Common myeloid progenitor, CD34-positive (primary cell): ENCODE measurements around the gene DLST.

Experiments
- CTCF ChIA-PET: fragments of 350-600 bp; sonication (Branson Sonifier 250); formaldehyde crosslinking; loops from one replicate; lab custom pipeline; 2021; ENCODE audit warnings: antibody characterized with exemption; lab: Charles Lee
- POLR2A ChIA-PET: fragments of 350-600 bp; sonication (Branson Sonifier 250); formaldehyde crosslinking; loops from one replicate; lab custom pipeline; 2021; ENCODE audit warnings: antibody characterized with exemption; lab: Charles Lee
- DNase-seq, 3 donors: peaks; one replicate each; pipeline versions ENCODE4 v3.0.0 to v3.0.0-alpha.2; 2013
- H3K27ac ChIP-seq, 2 experiments: 1 replicate in 1 of 2; 2 replicates in 1 of 2; pipeline ENCODE4 v1.7.0; 2013; ENCODE audit warnings: inconsistent platforms in 2 of 2, low read length in 2 of 2, mild to moderate bottlenecking in 2 of 2, low read depth in 1 of 2, moderate library complexity in 1 of 2; ENCODE audit not compliant: severe bottlenecking in 2 of 2, insufficient read depth in 1 of 2, poor library complexity in 1 of 2
- H3K27me3 ChIP-seq, 5 experiments: replicated peaks in 2 of 5; 1 replicate in 3 of 5; 2 replicates in 2 of 5; pipeline versions ENCODE4 v1.6.1 to v1.7.0; 2013; ENCODE audit warnings: low read length in 4 of 5, mild to moderate bottlenecking in 2 of 5, moderate library complexity in 2 of 5, inconsistent platforms in 1 of 5; ENCODE audit not compliant: insufficient read depth in 5 of 5, control insufficient read depth in 4 of 5
- H3K36me3 ChIP-seq, 4 experiments: 1 replicate in 2 of 4; 2 replicates in 2 of 4; pipeline versions ENCODE4 v1.6.1 to v1.7.0; 2013; ENCODE audit warnings: low read length in 3 of 4, control low read depth in 1 of 4, mild to moderate bottlenecking in 1 of 4; ENCODE audit not compliant: control insufficient read depth in 4 of 4, insufficient read depth in 4 of 4
- H3K4me1 ChIP-seq, 4 experiments: 1 replicate in 3 of 4; 2 replicates in 1 of 4; pipeline versions ENCODE4 v1.6.1 to v1.7.1; 2013; ENCODE audit warnings: low read length in 3 of 4, mild to moderate bottlenecking in 3 of 4, control low read depth in 1 of 4, inconsistent platforms in 1 of 4, moderate library complexity in 1 of 4; ENCODE audit not compliant: control insufficient read depth in 4 of 4, insufficient read depth in 4 of 4; ENCODE audit errors: control extremely low read depth in 1 of 4
- H3K4me3 ChIP-seq, 7 experiments: 1 replicate in 4 of 7; 2 replicates in 3 of 7; pipeline versions ENCODE4 v1.5.1 to v1.7.0; 2013; ENCODE audit warnings: mild to moderate bottlenecking in 7 of 7, low read length in 6 of 7, moderate library complexity in 6 of 7, inconsistent platforms in 2 of 7, low read depth in 2 of 7, control low read depth in 1 of 7; ENCODE audit not compliant: insufficient read depth in 4 of 7, control insufficient read depth in 1 of 7; ENCODE audit errors: extremely low read depth in 1 of 7
- H3K9me3 ChIP-seq, 5 experiments: 1 replicate in 4 of 5; 2 replicates in 1 of 5; pipeline versions ENCODE4 v1.6.1 to v1.7.1; 2013; ENCODE audit warnings: low read length in 4 of 5, mild to moderate bottlenecking in 2 of 5, inconsistent platforms in 1 of 5, low read depth in 1 of 5, moderate library complexity in 1 of 5; ENCODE audit not compliant: control insufficient read depth in 4 of 5, insufficient read depth in 2 of 5; ENCODE audit errors: control extremely low read depth in 1 of 5
- WGBS: methylation state at CpG from one replicate; pipeline ENCODE4 v1.1.5; 2013; ENCODE audit not compliant: insufficient coverage; 5-methylcytosine and 5-hydroxymethylcytosine counted together

Gene DLST

GRCh38 chr14:74919421-74920165, 37.9 kb downstream of the DLST start:
- Histone ChIP-seq H3K27me3 (no peaks in the 10 kb centered on the region), H3K27ac (no peak overlapping the region), H3K36me3 (no peaks in the 10 kb centered on the region), H3K9me3 (no peaks in the 10 kb centered on the region), H3K4me1 (peaks cover 0 to 6% (median 3%) of the 10 kb centered on the region in 4 experiments), H3K4me3 (no peak overlapping the region)
- WGBS: 91% methylated on average over 20 of the region's 22 CpGs
- CTCF ChIA-PET: interaction anchor here (0.6 to 3.2 kb wide), 5 partner anchors 14 to 169 kb away, joined by 3 to 18 read pairs (median 3); no protein-coding TSS in a partner anchor
- DNase-seq: no peak
- POLR2A ChIA-PET: no interaction called here

DNA sequence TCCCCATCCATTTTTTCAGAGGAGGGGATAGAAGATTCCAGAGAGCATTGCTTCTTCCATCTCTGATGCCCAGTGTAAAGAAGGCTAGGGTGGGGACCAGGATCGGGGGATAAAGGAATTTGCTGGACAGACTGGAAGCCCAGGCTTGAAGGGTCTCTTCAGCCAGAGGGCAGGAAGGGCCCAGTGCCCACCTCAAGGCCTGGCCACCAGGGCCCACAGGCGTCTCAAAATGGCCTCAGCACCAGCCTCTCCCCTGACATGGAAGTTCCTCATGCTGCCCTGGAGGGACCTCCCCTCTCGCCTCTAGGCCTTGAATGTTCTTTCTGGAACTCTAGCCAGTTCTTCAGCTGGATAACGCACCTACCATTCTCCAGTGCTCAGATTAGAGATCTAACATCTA, 38.6 kb downstream of the DLST start:
- no peak for DNase-seq
- ChIA-PET POLR2A (no interaction called here), CTCF (interaction anchor here (1.0 to 1.8 kb wide), 7 partner anchors 9 to 104 kb away, joined by 3 to 10 read pairs (median 3); no protein-coding TSS in a partner anchor)
- 100% methylated on average over 4 of the region's 4 CpGs for WGBS
- no peak overlapping the region for H3K4me3 ChIP-seq
- H3K27ac ChIP-seq: no peak overlapping the region
- no peaks in the 10 kb centered on the region for H3K27me3 ChIP-seq
- H3K4me1 ChIP-seq: peaks cover 0 to 6% (median 3%) of the 10 kb centered on the region in 4 experiments
- H3K9me3 ChIP-seq: no peaks in the 10 kb centered on the region
- no peaks in the 10 kb centered on the region for H3K36me3 ChIP-seq

- no peak for DNase-seq
- H3K36me3 ChIP-seq: no peaks in the 10 kb centered on the region
- H3K9me3 ChIP-seq: no peaks in the 10 kb centered on the region
- H3K27ac ChIP-seq: no peak overlapping the region
- CTCF ChIA-PET: interaction anchor here (1.0 to 3.1 kb wide), 9 partner anchors 10 to 103 kb away, joined by 3 to 14 read pairs (median 3); no protein-coding TSS in a partner anchor
- POLR2A ChIA-PET: interaction anchor here (0.6 kb wide), 1 partner anchor 99 kb away, joined by 3 read pairs; no protein-coding TSS in a partner anchor
- peaks cover 0 to 6% (median 3%) of the 10 kb centered on the region in 4 experiments for H3K4me1 ChIP-seq
- no peaks in the 10 kb centered on the region for H3K27me3 ChIP-seq
- H3K4me3 ChIP-seq: no peak overlapping the region
- 90% methylated on average over 18 of the region's 19 CpGs for WGBS
These were observed 39.4 kb downstream of the DLST start for GRCh38 chr14:74921053-74921620.

GRCh38 chr14:74921987-74922751, 40.5 kb downstream of the DLST start:
- H3K36me3 ChIP-seq: no peaks in the 10 kb centered on the region
- no peaks in the 10 kb centered on the region for H3K9me3 ChIP-seq
- WGBS: 88% methylated on average over 16 of the region's 19 CpGs
- no peaks in the 10 kb centered on the region for H3K27me3 ChIP-seq
- ChIA-PET POLR2A (interaction anchor here (0.5 to 1.2 kb wide), 2 partner anchors 20 to 429 kb away, joined by 3 to 4 read pairs; partner anchors contain the start of gene ISCA2), CTCF (interaction anchor here (1.0 to 3.1 kb wide), 11 partner anchors 14 to 170 kb away, joined by 3 to 14 read pairs (median 10); no protein-coding TSS in a partner anchor)
- H3K4me1 ChIP-seq: peaks cover 0 to 6% (median 3%) of the 10 kb centered on the region in 4 experiments
- no peak overlapping the region for H3K27ac ChIP-seq
- peak overlapping the region in 3 of 7 experiments; percentile 66 to 72 (median 68) for H3K4me3 ChIP-seq
- no peak for DNase-seq

DNA sequence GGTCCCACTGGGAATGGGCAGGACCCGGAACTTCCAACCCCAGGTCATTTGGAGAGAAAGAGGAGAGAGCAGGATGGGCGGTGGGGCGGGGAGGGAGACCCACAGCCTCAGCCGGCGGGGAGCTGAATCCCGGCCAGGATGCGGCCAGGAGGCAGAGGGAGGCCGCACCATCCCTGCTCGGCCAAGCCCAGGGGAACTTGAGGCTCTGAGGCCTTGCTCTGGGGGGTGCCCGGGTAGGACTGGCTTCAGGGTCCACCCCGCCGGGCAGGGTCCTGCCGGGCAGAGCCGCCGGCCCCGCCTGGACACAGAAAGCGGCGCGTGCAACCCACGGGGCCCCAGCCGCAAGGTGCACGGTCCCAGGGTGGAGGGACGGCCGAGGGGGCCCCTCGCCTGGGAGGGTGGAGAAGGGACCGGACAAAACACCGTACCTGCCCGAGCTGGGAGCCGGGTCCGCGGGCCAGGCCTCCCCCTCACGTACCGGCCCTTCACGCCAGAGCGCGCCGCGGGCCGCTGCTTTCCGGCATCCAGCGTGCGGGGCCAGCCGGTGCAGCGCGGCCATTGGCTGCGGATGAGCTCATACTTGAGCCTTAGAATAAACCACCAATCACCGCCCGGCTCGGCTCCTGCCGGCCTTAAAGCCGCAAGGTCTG, 41.2 kb downstream of the DLST start, which contains the start of gene RPS6KL1:
Gene RPS6KL1 (minus strand): TSS at position 509 of the 650 bp plus-strand sequence. CDS start 1,719 bp downstream, outside the sequence.
- POLR2A ChIA-PET: interaction anchor here (0.5 to 1.2 kb wide), 2 partner anchors 19 to 429 kb away, joined by 3 to 4 read pairs; partner anchors contain the start of gene ISCA2

GRCh38 chr14:74924061-74924460, 42.3 kb downstream of the DLST start:
- H3K36me3 ChIP-seq: no peaks in the 10 kb centered on the region
- no peak for DNase-seq
- 94% methylated on average over 11 of the region's 11 CpGs for WGBS
- ChIA-PET CTCF (interaction anchor here (0.8 to 3.1 kb wide), 5 partner anchors 8 to 165 kb away, joined by 3 to 14 read pairs (median 11); no protein-coding TSS in a partner anchor), POLR2A (no interaction called here)
- peaks cover 0 to 7% (median 5%) of the 10 kb centered on the region in 4 experiments for H3K4me1 ChIP-seq
- no peaks in the 10 kb centered on the region for H3K27me3 ChIP-seq
- H3K4me3 ChIP-seq: no peak overlapping the region
- no peaks in the 10 kb centered on the region for H3K9me3 ChIP-seq
- H3K27ac ChIP-seq: no peak overlapping the region

More for the DNA sequence above, 41.2 kb downstream of the DLST start, which contains the start of gene RPS6KL1:
- no peaks in the 10 kb centered on the region for H3K9me3 ChIP-seq
- H3K4me3 ChIP-seq: peak within 1 kb of the TSS; percentile 4 to 74 (median 66)
- CTCF ChIA-PET: interaction anchor here (0.8 to 3.1 kb wide), 10 partner anchors 9 to 169 kb away, joined by 3 to 14 read pairs (median 8); no protein-coding TSS in a partner anchor
- DNase-seq: peak; percentile 81 to 89 (median 87)
- H3K27ac ChIP-seq: no peak within 1 kb of the TSS
- peaks cover 0 to 6% (median 3%) of the 10 kb centered on the region in 4 experiments for H3K4me1 ChIP-seq
- no peaks in the 10 kb centered on the region for H3K27me3 ChIP-seq
- WGBS: 10% methylated on average over 31 of the region's 51 CpGs
- H3K36me3 ChIP-seq: no peaks in the 10 kb centered on the region
